Measurements from ENCODE around the gene OR52D1.

OR52D1 gene

GRCh38 chr11:5488385-5488784 lies at the start of gene OR52D1:
TSS of gene OR52D1 (plus strand) at chr11:5488685. CDS start at chr11:5488707, 22 bp downstream.
- H3K4me3 ChIP-seq (replicated peaks; ENCODE audit: low read depth, low read length) = no peak within 1 kb of the TSS
- no peak for DNase-seq (ENCODE audit: extremely low read depth, insufficient read length)
- TF ChIP-seq CTCF (IDR thresholded peaks at IDR 0.05; ENCODE audit: insufficient read depth, low read length, poor library complexity, severe bottlenecking) = no peak
- no peaks in the 10 kb centered on the region; the same call in 1 of the 2 replicates for H3K27me3 ChIP-seq (replicated peaks; ENCODE audit: control insufficient read depth, insufficient read depth, low read length)
- H3K36me3 ChIP-seq (ENCODE audit: control insufficient read depth, insufficient read depth, low read length) = no peaks in the 10 kb centered on the region

GRCh38 chr11:5441414-5441813 lies 47.1 kb upstream of the OR52D1 start, which contains the start of gene OR51I1:
TSS of gene OR51I1 (minus strand) at chr11:5441514. CDS start at chr11:5441514, 0 bp downstream.
- TF ChIP-seq CTCF (IDR thresholded peaks at IDR 0.05; ENCODE audit: insufficient read depth, low read length, poor library complexity, severe bottlenecking) = no peak
- DNase-seq (ENCODE audit: extremely low read depth, insufficient read length) = no peak
- H3K27me3 ChIP-seq (replicated peaks; ENCODE audit: control insufficient read depth, insufficient read depth, low read length) = no peaks in the 10 kb centered on the region

GRCh38 chr11:5443835-5444393 lies 44.6 kb upstream of the OR52D1 start:
- Histone ChIP-seq H3K27me3 (replicated peaks; ENCODE audit: control insufficient read depth, insufficient read depth, low read length) (no peaks in the 10 kb centered on the region), H3K4me3 (replicated peaks; ENCODE audit: low read depth, low read length) (no peak overlapping the region), H3K36me3 (ENCODE audit: control insufficient read depth, insufficient read depth, low read length) (no peaks in the 10 kb centered on the region)
- no peak for TF ChIP-seq CTCF (IDR thresholded peaks at IDR 0.05; ENCODE audit: insufficient read depth, low read length, poor library complexity, severe bottlenecking)
- no peak for DNase-seq (ENCODE audit: extremely low read depth, insufficient read length)

More at GRCh38 chr11:5441414-5441813, 47.1 kb upstream of the OR52D1 start, which contains the start of gene OR51I1:
- Histone ChIP-seq H3K36me3 (ENCODE audit: control insufficient read depth, insufficient read depth, low read length) (no peaks in the 10 kb centered on the region), H3K4me3 (replicated peaks; ENCODE audit: low read depth, low read length) (no peak within 1 kb of the TSS)

- Histone ChIP-seq H3K36me3 (ENCODE audit: control insufficient read depth, insufficient read depth, low read length) (no peaks in the 10 kb centered on the region), H3K4me3 (replicated peaks; ENCODE audit: low read depth, low read length) (no peak within 1 kb of the TSS), H3K27me3 (replicated peaks; ENCODE audit: control insufficient read depth, insufficient read depth, low read length) (no peaks in the 10 kb centered on the region)
- no peak for DNase-seq (ENCODE audit: extremely low read depth, insufficient read length)
- TF ChIP-seq CTCF (IDR thresholded peaks at IDR 0.05; ENCODE audit: insufficient read depth, low read length, poor library complexity, severe bottlenecking) = no peak
These were observed 39.5 kb upstream of the OR52D1 start, which contains the start of gene OR51I2 for GRCh38 chr11:5449023-5449422. TSS of gene OR51I2 (plus strand) at chr11:5449323. CDS start at chr11:5453489, 4,166 bp downstream.

GRCh38 chr11:5449432-5449831 lies 39.1 kb upstream of the OR52D1 start:
- Histone ChIP-seq H3K4me3 (replicated peaks; ENCODE audit: low read depth, low read length) (no peak overlapping the region), H3K27me3 (replicated peaks; ENCODE audit: control insufficient read depth, insufficient read depth, low read length) (no peaks in the 10 kb centered on the region), H3K36me3 (ENCODE audit: control insufficient read depth, insufficient read depth, low read length) (no peaks in the 10 kb centered on the region)
- DNase-seq (ENCODE audit: extremely low read depth, insufficient read length) = no peak
- no peak for TF ChIP-seq CTCF (IDR thresholded peaks at IDR 0.05; ENCODE audit: insufficient read depth, low read length, poor library complexity, severe bottlenecking)
